MM.1S (cell line): ENCODE measurements around the gene MET.

Source experiments
- DNase-seq: peaks from one replicate; pipeline ENCODE4 v3.0.0-alpha.2; 2015
- H2AFZ ChIP-seq: fragments of 300-600 bp; sonication (generic); 2 replicates; pipeline ENCODE4 v1.6.0; 2016; ENCODE audit warnings: antibody characterized with exemption, low read length
- H3F3A ChIP-seq: fragments of 300-600 bp; sonication (generic); 2 replicates; pipeline ENCODE4 v1.6.1; 2016; ENCODE audit warnings: mild to moderate bottlenecking, antibody characterized with exemption, low read length, moderate library complexity, mixed read lengths; ENCODE audit not compliant: insufficient read depth
- H3K27ac ChIP-seq: fragments of 300-600 bp; sonication (generic); 2 replicates; pipeline ENCODE4 v1.5.1; 2016; ENCODE audit warnings: mild to moderate bottlenecking, low read length
- H3K27me3 ChIP-seq: fragments of 300-600 bp; sonication (generic); replicated peaks from 2 replicates; pipeline ENCODE4 v1.6.0; 2016; ENCODE audit warnings: low read length; ENCODE audit not compliant: insufficient read depth
- H3K36me3 ChIP-seq: fragments of 300-600 bp; sonication (generic); replicated peaks from 2 replicates; pipeline ENCODE4 v1.6.1; 2016; ENCODE audit warnings: mild to moderate bottlenecking, low read length, mixed read lengths; ENCODE audit not compliant: insufficient read depth
- H3K4me1 ChIP-seq: fragments of 300-600 bp; sonication (generic); 2 replicates; pipeline ENCODE4 v1.6.1; 2016; ENCODE audit warnings: low read length, mixed read lengths
- H3K4me2 ChIP-seq: fragments of 300-600 bp; sonication (generic); 2 replicates; pipeline ENCODE4 v1.6.0; 2016; ENCODE audit warnings: low read depth, low read length
- H3K4me3 ChIP-seq: fragments of 300-600 bp; sonication (generic); 2 replicates; pipeline ENCODE4 v1.5.1; 2016; ENCODE audit warnings: low read length, mixed read lengths
- H3K79me2 ChIP-seq: fragments of 300-600 bp; sonication (generic); 2 replicates; pipeline ENCODE4 v1.6.1; 2016; ENCODE audit warnings: mixed run types, low read length, mixed read lengths
- H3K9ac ChIP-seq: fragments of 300-600 bp; sonication (generic); 2 replicates; pipeline ENCODE4 v1.6.1; 2016; ENCODE audit warnings: low read length, mixed read lengths
- H3K9me2 ChIP-seq: fragments of 300-600 bp; sonication (generic); replicated peaks from 2 replicates; pipeline ENCODE4 v1.6.1; 2016; ENCODE audit warnings: mild to moderate bottlenecking, low read length, mixed read lengths; ENCODE audit not compliant: insufficient read depth
- H3K9me3 ChIP-seq: fragments of 300-600 bp; sonication (generic); replicated peaks from 2 replicates; pipeline ENCODE4 v1.6.1; 2016; ENCODE audit warnings: mild to moderate bottlenecking, low read length, mixed read lengths; ENCODE audit not compliant: insufficient read depth
- H4K20me1 ChIP-seq: fragments of 300-600 bp; sonication (generic); 2 replicates; pipeline ENCODE4 v1.6.1; 2016; ENCODE audit warnings: mild to moderate bottlenecking, low read length, moderate library complexity, mixed read lengths; ENCODE audit not compliant: insufficient read depth
- CTCF ChIP-seq: fragments of 300-600 bp; sonication (generic); IDR thresholded peaks from 2 replicates; pipeline ENCODE4 v1.5.1; 2016; ENCODE audit warnings: antibody characterized with exemption, low read length, mixed read lengths
- EZH2 ChIP-seq: fragments of 300-600 bp; sonication (generic); optimal IDR thresholded peaks from 2 replicates; pipeline ENCODE3; 2017; ENCODE audit warnings: low read depth, mild to moderate bottlenecking, antibody characterized with exemption, low read length, mixed read lengths
- EZH2phosphoT487 ChIP-seq: fragments of 300-600 bp; sonication (generic); IDR thresholded peaks from 2 replicates; pipeline ENCODE4 v1.6.1; 2018; ENCODE audit warnings: antibody characterized with exemption, low read length

Gene MET

GRCh38 chr7:116829041-116829440 lies 157.0 kb downstream of the MET start:
- Histone ChIP-seq H3K4me2 (no peak overlapping the region), H4K20me1 (no peaks in the 10 kb centered on the region), H3K9me3 (no peaks in the 10 kb centered on the region), H2AFZ (no peak overlapping the region), H3K36me3 (no peaks in the 10 kb centered on the region), H3K79me2 (no peaks in the 10 kb centered on the region), H3K27me3 (no peaks in the 10 kb centered on the region), H3K9me2 (no peaks in the 10 kb centered on the region), H3F3A (peaks cover 10% of the 10 kb centered on the region), H3K4me3 (no peak overlapping the region), H3K9ac (no peak overlapping the region), H3K4me1 (peaks cover 46% of the 10 kb centered on the region), H3K27ac (no peak overlapping the region)
- TF ChIP-seq EZH2 (no peak), CTCF (no peak), EZH2phosphoT487 (no peak)
- no peak for DNase-seq

GRCh38 chr7:116829493-116829892 lies 157.5 kb downstream of the MET start:
- Histone ChIP-seq H3K79me2 (no peaks in the 10 kb centered on the region), H3K4me1 (peaks cover 43% of the 10 kb centered on the region), H2AFZ (no peak overlapping the region), H3K27ac (no peak overlapping the region), H3F3A (peaks cover 5% of the 10 kb centered on the region), H3K4me3 (no peak overlapping the region), H3K9me3 (no peaks in the 10 kb centered on the region), H4K20me1 (no peaks in the 10 kb centered on the region), H3K27me3 (no peaks in the 10 kb centered on the region), H3K9ac (no peak overlapping the region), H3K4me2 (no peak overlapping the region), H3K9me2 (no peaks in the 10 kb centered on the region), H3K36me3 (no peaks in the 10 kb centered on the region)
- no peak for TF ChIP-seq EZH2
- DNase-seq: no peak

- Histone ChIP-seq H3K27ac (peak overlapping the region; percentile 5; the same call in 1 of the 2 replicates), H3K9me3 (no peaks in the 10 kb centered on the region), H3K36me3 (no peaks in the 10 kb centered on the region), H2AFZ (no peak overlapping the region), H3K4me1 (peaks cover 21% of the 10 kb centered on the region), H3K9me2 (no peaks in the 10 kb centered on the region), H3K4me2 (no peak overlapping the region), H3K27me3 (no peaks in the 10 kb centered on the region), H3K4me3 (no peak overlapping the region), H4K20me1 (no peaks in the 10 kb centered on the region), H3K9ac (no peak overlapping the region), H3K79me2 (no peaks in the 10 kb centered on the region), H3F3A (no peaks in the 10 kb centered on the region; the same call in 1 of the 2 replicates)
- TF ChIP-seq CTCF: no peak
- TF ChIP-seq EZH2phosphoT487: no peak
- no peak for TF ChIP-seq EZH2
- DNase-seq: peak; percentile 53
Measured at GRCh38 chr7:116832692-116833091, 160.7 kb downstream of the MET start.

GRCh38 chr7:116834815-116835504 lies 163.0 kb downstream of the MET start:
- no peaks in the 10 kb centered on the region; the same call in 1 of the 2 replicates for H3F3A ChIP-seq
- H3K27ac ChIP-seq: no peak overlapping the region
- H3K9me3 ChIP-seq: no peaks in the 10 kb centered on the region
- H4K20me1 ChIP-seq: no peaks in the 10 kb centered on the region
- no peak overlapping the region for H3K4me2 ChIP-seq
- H3K4me3 ChIP-seq: no peak overlapping the region
- no peak overlapping the region for H2AFZ ChIP-seq
- no peaks in the 10 kb centered on the region for H3K36me3 ChIP-seq
- no peaks in the 10 kb centered on the region for H3K27me3 ChIP-seq
- H3K9me2 ChIP-seq: no peaks in the 10 kb centered on the region
- peaks cover 12% of the 10 kb centered on the region for H3K4me1 ChIP-seq
- H3K79me2 ChIP-seq: no peaks in the 10 kb centered on the region
- no peak for TF ChIP-seq EZH2
- TF ChIP-seq CTCF: no peak
- TF ChIP-seq EZH2phosphoT487: no peak
- DNase-seq: no peak
- no peak overlapping the region for H3K9ac ChIP-seq
